ENCODE results near the gene KLHDC3. TPM values are rescaled to one million over a fixed set of nuclear protein-coding genes. Genes with fewer than 3 reads are reported as not detected.

The KLHDC3 gene
- total RNA-seq, 1 donor from 2014 or later, result 67.4 TPM

GRCh38 chr6:43021270-43022047, 7.4 kb downstream of the KLHDC3 start, which contains the start of gene RRP36:
TSS of gene RRP36 (plus strand) at chr6:43021623. CDS start at chr6:43021655, 32 bp downstream.
- Histone ChIP-seq H4K20me1 (ENCODE audit: insufficient read depth, low read length) (peaks cover 31% of the 10 kb centered on the region), H3K79me2 (ENCODE audit: insufficient read depth, low read length) (peaks cover 70% of the 10 kb centered on the region), H3K9me3 (ENCODE audit: insufficient read depth, low read depth, low read length) (no peaks in the 10 kb centered on the region), H2AFZ (ENCODE audit: low read depth, low read length) (peak within 1 kb of the TSS; percentile 94), H3K36me3 (ENCODE audit: insufficient read depth, low read length) (peaks cover 37% of the 10 kb centered on the region), H3K4me1 (ENCODE audit: insufficient read depth, low read length) (peaks cover 12% of the 10 kb centered on the region), H3K27ac (ENCODE audit: low read depth, low read length) (peak within 1 kb of the TSS; percentile 74), H3K4me2 (ENCODE audit: low read length) (peak within 1 kb of the TSS; percentile 95), H3K9ac (ENCODE audit: low read length) (peak within 1 kb of the TSS; percentile 98), H3K27me3 (ENCODE audit: insufficient read depth, low read length) (no peaks in the 10 kb centered on the region), H3K4me3 (ENCODE audit: insufficient read depth, low read depth, low read length) (peak within 1 kb of the TSS; percentile 100)
- DNase-seq (ENCODE audit: low read depth) (peak; percentile 48), FAIRE-seq (no peak)
- peaks cover 11% of the 10 kb centered on the region for H3K4me1 Mint-ChIP-seq (ENCODE audit: low read depth, unreplicated experiment)
- peaks cover 16% of the 10 kb centered on the region for H3K36me3 Mint-ChIP-seq (ENCODE audit: low read depth, unreplicated experiment)
- H3K4me3 Mint-ChIP-seq (ENCODE audit: unreplicated experiment), result peak within 1 kb of the TSS; percentile 97
- H3K9me3 Mint-ChIP-seq (ENCODE audit: unreplicated experiment), result no peaks in the 10 kb centered on the region
- H3K27ac Mint-ChIP-seq (ENCODE audit: unreplicated experiment), result peak within 1 kb of the TSS; percentile 97
- TF ChIP-seq CTCF (IDR thresholded peaks at IDR 0.05; ENCODE audit: insufficient read depth, low read depth, low read length) (no peak), EZH2 (IDR thresholded peaks at IDR 0.05; ENCODE audit: insufficient read depth, low read length) (no peak)
- no peaks in the 10 kb centered on the region for H3K27me3 Mint-ChIP-seq (ENCODE audit: low read depth, unreplicated experiment)

GRCh38 chr6:43024436-43024835, 10.4 kb downstream of the KLHDC3 start:
- Histone ChIP-seq H3K4me1 (ENCODE audit: insufficient read depth, low read length) (peaks cover 7% of the 10 kb centered on the region), H3K4me2 (ENCODE audit: low read length) (peak overlapping the region; percentile 3), H3K9ac (ENCODE audit: low read length) (peak overlapping the region; percentile 2), H3K27ac (ENCODE audit: low read depth, low read length) (no peak overlapping the region), H3K4me3 (ENCODE audit: insufficient read depth, low read depth, low read length) (no peak overlapping the region), H3K36me3 (ENCODE audit: insufficient read depth, low read length) (peaks cover 50% of the 10 kb centered on the region), H3K79me2 (ENCODE audit: insufficient read depth, low read length) (peaks cover 52% of the 10 kb centered on the region), H3K27me3 (ENCODE audit: insufficient read depth, low read length) (no peaks in the 10 kb centered on the region), H2AFZ (ENCODE audit: low read depth, low read length) (no peak overlapping the region), H3K9me3 (ENCODE audit: insufficient read depth, low read depth, low read length) (no peaks in the 10 kb centered on the region), H4K20me1 (ENCODE audit: insufficient read depth, low read length) (peaks cover 37% of the 10 kb centered on the region)
- DNase-seq (ENCODE audit: low read depth) (no peak), FAIRE-seq (no peak)
- H3K27me3 Mint-ChIP-seq (ENCODE audit: low read depth, unreplicated experiment), result no peaks in the 10 kb centered on the region
- no peaks in the 10 kb centered on the region for H3K9me3 Mint-ChIP-seq (ENCODE audit: unreplicated experiment)
- no peak overlapping the region for H3K27ac Mint-ChIP-seq (ENCODE audit: unreplicated experiment)
- H3K4me1 Mint-ChIP-seq (ENCODE audit: low read depth, unreplicated experiment), result peaks cover 7% of the 10 kb centered on the region
- H3K4me3 Mint-ChIP-seq (ENCODE audit: unreplicated experiment), result peak overlapping the region; percentile 69
- TF ChIP-seq CTCF (IDR thresholded peaks at IDR 0.05; ENCODE audit: insufficient read depth, low read depth, low read length) (no peak), EZH2 (IDR thresholded peaks at IDR 0.05; ENCODE audit: insufficient read depth, low read length) (no peak)
- H3K36me3 Mint-ChIP-seq (ENCODE audit: low read depth, unreplicated experiment), result peaks cover 15% of the 10 kb centered on the region

DNA sequence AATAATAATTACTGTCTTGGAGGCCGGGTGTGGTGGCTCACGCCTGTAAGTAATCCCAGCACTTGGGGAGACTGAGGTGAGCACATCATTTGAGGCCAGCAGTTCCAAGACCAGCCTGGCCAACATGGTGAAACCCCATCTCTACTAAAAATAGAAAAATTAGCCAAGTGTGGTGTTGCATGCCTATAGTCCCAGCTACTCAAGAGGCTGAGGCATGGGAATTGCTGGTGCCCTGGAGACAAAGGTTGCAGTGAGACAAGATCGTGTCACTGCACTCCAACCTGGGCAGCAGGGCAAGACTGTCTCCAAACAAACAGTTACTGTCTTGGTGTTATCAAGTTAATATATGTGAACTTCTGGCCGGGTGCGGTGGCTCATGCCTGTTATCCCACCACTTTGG, 12.3 kb downstream of the KLHDC3 start:
- peaks cover 49% of the 10 kb centered on the region for H3K36me3 ChIP-seq (ENCODE audit: insufficient read depth, low read length)

More for the DNA sequence above, 12.3 kb downstream of the KLHDC3 start:
- Histone ChIP-seq H3K9me3 (ENCODE audit: insufficient read depth, low read depth, low read length) (no peaks in the 10 kb centered on the region), H3K79me2 (ENCODE audit: insufficient read depth, low read length) (peaks cover 41% of the 10 kb centered on the region), H3K27ac (ENCODE audit: low read depth, low read length) (no peak overlapping the region), H3K4me3 (ENCODE audit: insufficient read depth, low read depth, low read length) (no peak overlapping the region), H2AFZ (ENCODE audit: low read depth, low read length) (no peak overlapping the region), H3K4me1 (ENCODE audit: insufficient read depth, low read length) (peaks cover under 1% of the 10 kb centered on the region), H3K4me2 (ENCODE audit: low read length) (no peak overlapping the region), H3K27me3 (ENCODE audit: insufficient read depth, low read length) (no peaks in the 10 kb centered on the region), H3K9ac (ENCODE audit: low read length) (no peak overlapping the region), H4K20me1 (ENCODE audit: insufficient read depth, low read length) (peaks cover 37% of the 10 kb centered on the region)
- DNase-seq (ENCODE audit: low read depth) (no peak), FAIRE-seq (no peak)
- peak overlapping the region; percentile 72 for H3K27ac Mint-ChIP-seq (ENCODE audit: unreplicated experiment)
- H3K27me3 Mint-ChIP-seq (ENCODE audit: low read depth, unreplicated experiment), result no peaks in the 10 kb centered on the region
- no peak overlapping the region for H3K4me3 Mint-ChIP-seq (ENCODE audit: unreplicated experiment)
- peaks cover 5% of the 10 kb centered on the region for H3K4me1 Mint-ChIP-seq (ENCODE audit: low read depth, unreplicated experiment)
- peaks cover 16% of the 10 kb centered on the region for H3K36me3 Mint-ChIP-seq (ENCODE audit: low read depth, unreplicated experiment)
- TF ChIP-seq CTCF (IDR thresholded peaks at IDR 0.05; ENCODE audit: insufficient read depth, low read depth, low read length) (no peak), EZH2 (IDR thresholded peaks at IDR 0.05; ENCODE audit: insufficient read depth, low read length) (no peak)
- no peaks in the 10 kb centered on the region for H3K9me3 Mint-ChIP-seq (ENCODE audit: unreplicated experiment)

All from astrocyte (in vitro differentiated cells and primary cell).